GM12872 (cell line): ENCODE data around the gene DPF3.

Experiments
- CTCF ChIP-seq: IDR thresholded peaks from 3 replicates; pipeline ENCODE4 v1.5.1; 2011; ENCODE audit warnings: low read depth, mild to moderate bottlenecking, low read length, moderate library complexity; ENCODE audit not compliant: insufficient read depth

Gene DPF3

GRCh38 chr14:72830786-72831594 is 62.9 kb downstream of the DPF3 start:
- TF ChIP-seq CTCF = no peak

- no peak for TF ChIP-seq CTCF
These were observed 63.5 kb downstream of the DPF3 start for GRCh38 chr14:72830356-72830755.

GRCh38 chr14:72828604-72829003 is 65.3 kb downstream of the DPF3 start:
- TF ChIP-seq CTCF = no peak

GRCh38 chr14:72826039-72826438 is 67.9 kb downstream of the DPF3 start:
- TF ChIP-seq CTCF = no peak

- TF ChIP-seq CTCF = no peak
These were observed 68.4 kb downstream of the DPF3 start for GRCh38 chr14:72825486-72825885.

GRCh38 chr14:72824051-72824450 is 69.8 kb downstream of the DPF3 start:
- TF ChIP-seq CTCF = no peak

- no peak for TF ChIP-seq CTCF
These were observed 70.8 kb downstream of the DPF3 start for GRCh38 chr14:72822946-72823611.
